Activated naive CD4-positive, alpha-beta T cell treated with anti-CD3 and anti-CD28 coated beads, Interleukin-2, amount 50 U/mL, for 24 hours (primary cell): ENCODE data around the gene COL9A1.

Source experiments
- H3K27ac Mint-ChIP-seq: one replicate; pipeline ENCODE4 v1.8.0; 2021; ENCODE audit warnings: mild to moderate bottlenecking, mixed read lengths
- H3K27me3 Mint-ChIP-seq: one replicate; pipeline ENCODE4 v1.8.0; 2021; ENCODE audit warnings: mixed read lengths
- H3K36me3 Mint-ChIP-seq: one replicate; pipeline ENCODE4 v1.8.0; 2021; ENCODE audit warnings: mixed read lengths
- H3K4me1 Mint-ChIP-seq: one replicate; pipeline ENCODE4 v1.8.0; 2021; ENCODE audit warnings: mixed read lengths
- H3K4me3 Mint-ChIP-seq: one replicate; pipeline ENCODE4 v1.8.0; 2021; ENCODE audit warnings: mild to moderate bottlenecking, mixed read lengths
- H3K9me3 Mint-ChIP-seq: one replicate; pipeline ENCODE4 v1.8.0; 2021; ENCODE audit warnings: mixed read lengths

The COL9A1 gene

DNA sequence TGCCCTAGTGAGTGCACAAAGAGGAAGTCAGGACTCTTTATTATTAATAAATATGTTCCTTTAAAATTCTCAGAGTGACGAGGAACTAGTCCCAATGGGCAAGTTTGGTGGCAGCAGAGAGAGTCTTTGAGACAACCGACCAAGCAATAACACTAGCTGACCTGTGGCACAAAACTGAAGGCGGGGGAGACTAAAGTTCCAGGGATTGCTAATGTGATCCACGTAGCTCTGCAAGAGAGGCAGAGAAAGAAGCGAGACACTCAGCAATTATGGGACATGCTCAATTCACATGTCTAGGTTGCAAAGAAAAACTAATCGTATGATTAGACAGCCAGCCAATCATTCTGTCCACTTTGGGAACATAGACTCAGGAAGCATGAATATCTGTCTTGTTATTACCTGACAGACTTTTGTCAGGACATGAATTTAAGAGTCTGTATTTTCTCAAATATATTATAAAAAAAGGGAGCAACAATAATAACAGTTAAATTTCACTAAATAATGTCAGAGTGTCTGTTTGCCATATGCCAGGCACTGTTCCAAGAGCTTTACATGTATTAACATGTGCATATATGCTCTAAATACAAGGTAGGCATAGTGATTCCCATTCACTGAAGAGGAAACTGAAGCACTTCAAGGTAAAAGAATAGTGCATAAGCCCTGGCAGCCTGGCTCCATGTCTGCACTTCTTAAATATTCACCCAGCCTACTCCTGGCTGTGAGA, 81.0 kb downstream of the COL9A1 start:
- Mint-ChIP-seq H3K4me3 (no peak overlapping the region), H3K27me3 (peaks cover 8% of the 10 kb centered on the region), H3K4me1 (no peaks in the 10 kb centered on the region), H3K36me3 (no peaks in the 10 kb centered on the region), H3K27ac (no peak overlapping the region), H3K9me3 (no peaks in the 10 kb centered on the region)

DNA sequence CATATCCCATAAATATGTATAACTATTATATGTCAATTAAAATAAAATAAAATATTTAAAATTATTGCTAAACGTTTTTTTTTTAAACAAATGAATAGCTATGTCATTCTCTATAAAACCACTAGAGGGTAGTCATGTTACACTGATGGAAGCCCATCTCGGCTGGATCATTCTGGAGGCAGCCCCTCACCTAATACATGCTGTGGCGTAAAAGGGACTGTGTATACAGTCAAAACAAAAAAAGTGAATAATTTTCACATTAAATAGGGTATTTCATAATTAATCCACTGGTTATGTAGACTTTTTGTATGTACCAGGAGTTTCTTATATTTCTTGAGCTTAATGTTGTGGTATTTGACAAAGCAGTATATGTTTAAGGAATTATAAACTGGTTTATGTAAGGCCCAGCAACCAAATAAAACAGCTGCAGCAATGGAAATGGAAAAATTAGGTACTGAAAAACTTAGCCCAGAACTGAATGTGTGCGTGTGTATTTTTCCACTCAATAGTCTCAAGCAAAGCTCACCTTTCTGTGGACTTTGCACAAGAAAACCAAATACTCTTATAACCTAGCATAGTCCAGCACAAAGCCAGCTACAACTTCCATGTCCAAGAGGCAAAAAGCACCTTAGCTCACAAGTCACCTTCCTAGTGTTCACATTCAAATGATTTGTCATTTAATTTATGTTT, 81.7 kb downstream of the COL9A1 start:
- Mint-ChIP-seq H3K27me3 (peaks cover 8% of the 10 kb centered on the region), H3K9me3 (no peaks in the 10 kb centered on the region), H3K4me1 (no peaks in the 10 kb centered on the region), H3K27ac (no peak overlapping the region), H3K4me3 (no peak overlapping the region), H3K36me3 (no peaks in the 10 kb centered on the region)

DNA sequence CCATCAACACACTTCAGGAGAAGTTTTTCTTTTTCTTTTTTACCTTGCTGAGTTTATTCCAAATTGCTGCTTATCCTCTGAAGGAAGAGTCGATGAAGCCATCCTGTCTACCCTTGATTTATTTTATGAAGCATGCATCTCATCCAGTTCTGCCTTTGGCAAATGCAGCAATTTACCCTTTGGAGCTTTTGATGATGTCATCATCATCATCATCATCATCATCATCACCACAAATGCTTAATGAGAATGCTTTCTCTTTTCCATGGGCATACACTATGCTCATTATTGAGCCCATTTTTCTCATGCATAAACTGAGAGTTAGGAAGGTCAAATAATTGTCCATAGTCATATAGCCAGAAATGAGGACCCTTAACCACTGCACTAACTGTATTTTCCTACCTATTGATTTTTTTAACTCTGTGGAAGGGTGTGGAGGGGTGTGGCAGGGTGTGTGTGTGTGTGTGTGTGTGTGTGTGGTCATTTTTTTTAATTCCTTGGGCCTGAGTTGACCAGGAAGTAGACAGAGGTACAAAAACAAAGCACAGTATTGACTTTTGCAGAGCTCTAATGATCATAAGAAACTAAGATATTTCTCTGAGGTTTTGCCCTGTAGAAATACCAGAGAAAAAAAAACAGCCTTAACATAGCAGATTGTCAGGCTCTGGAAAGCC, 82.8 kb downstream of the COL9A1 start:
- H3K4me3 Mint-ChIP-seq: no peak overlapping the region
- H3K9me3 Mint-ChIP-seq: no peaks in the 10 kb centered on the region
- H3K27me3 Mint-ChIP-seq: peaks cover 8% of the 10 kb centered on the region
- H3K4me1 Mint-ChIP-seq: no peaks in the 10 kb centered on the region
- H3K27ac Mint-ChIP-seq: no peak overlapping the region
- no peaks in the 10 kb centered on the region for H3K36me3 Mint-ChIP-seq

DNA sequence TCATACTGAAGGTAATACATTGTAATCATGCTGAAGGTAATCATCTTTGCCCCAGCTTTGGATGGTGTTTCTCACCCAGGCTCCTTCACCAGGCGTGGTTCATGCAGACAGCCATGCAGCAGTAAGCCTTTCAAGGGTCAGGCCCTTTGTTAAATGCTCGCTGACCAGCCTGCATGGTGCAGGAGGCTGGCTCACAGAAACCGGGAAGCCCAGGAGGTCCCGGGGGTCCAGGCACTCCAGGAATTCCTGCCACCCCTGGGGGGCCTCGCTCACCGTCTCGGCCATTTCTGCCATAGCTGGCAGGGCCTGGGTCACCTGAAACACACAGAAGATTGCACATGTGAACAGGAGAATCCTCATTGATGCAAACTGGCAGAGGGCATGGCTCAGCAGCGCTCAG, 86.1 kb downstream of the COL9A1 start:
- H3K27ac Mint-ChIP-seq: no peak overlapping the region

DNA sequence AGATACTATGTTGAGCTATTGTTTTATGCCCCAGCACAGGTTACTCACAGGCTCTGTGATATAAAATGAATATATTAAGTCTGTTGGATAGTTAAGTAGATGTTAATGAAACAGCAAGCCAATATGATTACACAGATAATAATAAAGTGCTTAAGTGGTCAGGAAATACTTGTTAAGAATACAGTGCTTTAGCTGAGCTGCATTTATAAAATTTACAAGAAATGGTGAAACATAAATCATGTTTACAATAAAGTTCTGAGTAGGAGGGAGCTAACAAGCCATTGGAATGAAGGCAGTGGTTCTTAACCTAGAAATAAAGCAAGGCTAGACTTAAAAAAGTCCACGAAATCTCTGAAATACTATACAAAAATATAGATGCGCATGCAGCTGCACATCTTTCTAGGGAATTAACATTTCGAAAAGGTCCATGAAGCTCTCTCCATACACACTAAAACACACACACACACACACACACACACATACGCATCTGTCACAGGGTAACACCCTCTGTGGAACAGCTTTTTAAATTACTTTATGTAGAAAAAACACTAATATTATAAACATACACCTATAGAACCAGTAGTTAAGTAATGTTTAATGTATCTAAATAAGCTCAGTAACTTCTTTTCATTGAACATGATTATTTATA, 87.3 kb downstream of the COL9A1 start:
- Mint-ChIP-seq H3K27me3 (peaks cover 6% of the 10 kb centered on the region), H3K9me3 (no peaks in the 10 kb centered on the region), H3K4me3 (no peak overlapping the region), H3K27ac (no peak overlapping the region), H3K36me3 (no peaks in the 10 kb centered on the region), H3K4me1 (no peaks in the 10 kb centered on the region)

More for the DNA sequence above, 86.1 kb downstream of the COL9A1 start:
- H3K4me3 Mint-ChIP-seq: no peak overlapping the region
- H3K36me3 Mint-ChIP-seq: no peaks in the 10 kb centered on the region
- H3K27me3 Mint-ChIP-seq: peaks cover 8% of the 10 kb centered on the region
- H3K9me3 Mint-ChIP-seq: no peaks in the 10 kb centered on the region
- H3K4me1 Mint-ChIP-seq: no peaks in the 10 kb centered on the region

DNA sequence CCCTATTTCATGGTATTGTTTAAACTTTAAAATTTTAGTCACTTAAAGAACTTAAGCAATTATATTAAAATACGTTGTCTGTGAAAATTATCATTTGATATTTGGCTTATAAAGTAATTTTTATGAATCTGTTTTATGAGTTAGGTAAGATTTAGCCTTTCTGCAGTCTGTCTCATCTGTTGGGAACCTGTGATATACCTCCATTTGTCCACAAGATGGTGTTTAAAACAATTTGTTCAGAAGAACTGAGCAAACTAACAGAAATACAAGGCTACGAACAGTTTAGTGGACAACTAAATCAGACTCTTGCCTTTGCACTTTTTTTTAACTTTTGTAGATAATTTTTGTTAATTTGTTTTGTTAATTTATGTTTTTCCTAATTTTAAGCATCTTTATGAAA, 92.4 kb downstream of the COL9A1 start:
- Mint-ChIP-seq H3K36me3 (no peaks in the 10 kb centered on the region), H3K27ac (no peak overlapping the region), H3K4me3 (no peak overlapping the region), H3K9me3 (no peaks in the 10 kb centered on the region), H3K27me3 (peaks cover 2% of the 10 kb centered on the region), H3K4me1 (no peaks in the 10 kb centered on the region)

DNA sequence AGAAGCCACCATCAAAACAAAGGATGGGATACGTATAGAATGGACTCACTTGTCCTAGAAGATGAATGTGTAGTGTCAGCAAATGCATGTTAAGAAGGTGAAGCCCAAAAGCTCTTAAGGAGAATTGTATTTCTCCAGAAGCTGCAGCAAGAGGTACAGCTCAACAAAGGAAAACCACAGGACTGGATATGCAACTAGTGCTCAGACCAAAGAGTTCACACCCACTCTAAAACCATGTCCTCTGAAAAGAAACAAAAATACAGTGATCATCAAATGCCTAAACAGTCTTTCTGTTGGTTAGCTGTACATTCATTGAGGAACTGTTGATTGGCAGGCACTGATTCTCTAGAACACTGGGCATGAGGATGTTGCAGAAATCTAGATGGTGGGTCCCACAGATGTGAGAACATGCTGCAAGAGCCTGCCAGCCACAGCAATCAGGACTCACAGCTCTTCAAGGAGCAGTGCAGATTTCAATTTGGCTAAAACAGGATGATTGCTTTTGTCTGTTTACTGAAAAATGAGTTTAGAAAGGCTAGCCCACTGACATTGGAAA, 94.6 kb downstream of the COL9A1 start:
- H3K27me3 Mint-ChIP-seq: peaks cover 5% of the 10 kb centered on the region
- H3K4me1 Mint-ChIP-seq: no peaks in the 10 kb centered on the region
- no peak overlapping the region for H3K4me3 Mint-ChIP-seq

DNA sequence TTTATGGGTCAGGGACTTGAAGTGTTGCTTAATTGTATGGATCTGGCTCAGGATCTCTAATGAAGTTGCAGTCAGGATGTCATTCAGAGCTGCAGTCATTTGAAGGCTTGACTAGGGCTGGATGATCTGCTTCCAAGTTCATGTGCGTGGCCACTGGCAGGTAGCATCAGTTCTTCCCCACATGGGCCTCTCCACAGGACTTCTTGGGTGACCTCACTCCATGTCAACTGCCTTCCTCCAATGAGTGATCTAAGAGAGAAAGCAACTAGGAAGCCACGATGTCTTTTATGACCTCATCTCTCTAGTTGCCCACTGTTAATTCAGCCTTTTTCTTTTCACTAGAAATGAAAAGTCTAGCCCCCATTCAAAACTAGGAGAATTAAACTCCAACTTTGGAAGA, 104.1 kb downstream of the COL9A1 start:
- Mint-ChIP-seq H3K27me3 (peaks cover 5% of the 10 kb centered on the region), H3K4me3 (no peak overlapping the region), H3K4me1 (no peaks in the 10 kb centered on the region), H3K9me3 (no peaks in the 10 kb centered on the region), H3K27ac (no peak overlapping the region), H3K36me3 (no peaks in the 10 kb centered on the region)

More for the DNA sequence above, 94.6 kb downstream of the COL9A1 start:
- no peaks in the 10 kb centered on the region for H3K9me3 Mint-ChIP-seq
- H3K36me3 Mint-ChIP-seq: no peaks in the 10 kb centered on the region
- H3K27ac Mint-ChIP-seq: no peak overlapping the region

DNA sequence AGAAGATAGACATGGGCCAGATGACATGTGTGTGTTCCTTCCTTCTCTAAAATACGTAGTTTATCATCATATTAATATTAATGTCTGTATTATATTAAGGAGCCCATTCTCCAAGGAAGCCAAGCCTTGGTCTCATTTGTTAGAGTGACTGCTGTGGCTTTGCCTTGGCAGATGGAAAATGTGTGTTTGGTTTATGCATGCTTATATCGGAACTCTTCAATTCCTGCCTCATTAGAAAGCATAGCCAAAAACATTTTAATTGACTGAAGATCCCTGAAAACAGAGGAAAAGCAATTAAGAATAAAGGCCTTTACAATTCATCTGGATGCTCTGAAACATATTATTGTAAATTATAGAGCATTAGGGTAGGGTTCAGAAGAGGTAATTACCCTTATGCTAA, 106.4 kb downstream of the COL9A1 start:
- H3K4me1 Mint-ChIP-seq: no peaks in the 10 kb centered on the region
- H3K36me3 Mint-ChIP-seq: no peaks in the 10 kb centered on the region
- no peak overlapping the region for H3K4me3 Mint-ChIP-seq
- H3K27me3 Mint-ChIP-seq: peaks cover 7% of the 10 kb centered on the region
- no peaks in the 10 kb centered on the region for H3K9me3 Mint-ChIP-seq
- H3K27ac Mint-ChIP-seq: no peak overlapping the region

DNA sequence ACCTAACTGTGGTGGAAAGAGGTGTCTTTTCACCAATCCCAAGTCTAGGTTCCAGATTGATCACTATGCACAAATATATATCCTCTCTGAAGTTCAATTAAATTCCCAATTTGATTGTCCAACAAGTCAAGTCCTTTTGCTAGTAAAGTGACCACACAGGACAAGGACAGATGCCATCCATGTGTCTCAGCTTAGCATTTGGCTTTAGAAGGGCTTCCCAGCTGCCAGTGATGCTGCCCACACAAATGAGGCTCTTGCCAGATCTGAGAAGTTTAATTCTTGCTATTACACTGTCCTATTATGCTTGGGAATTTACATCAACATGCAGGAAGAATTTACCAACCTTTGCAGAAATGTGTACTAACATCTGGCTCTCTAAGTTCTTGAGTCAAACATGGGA, 108.5 kb downstream of the COL9A1 start:
- no peak overlapping the region for H3K4me3 Mint-ChIP-seq
- H3K27ac Mint-ChIP-seq: no peak overlapping the region
- no peaks in the 10 kb centered on the region for H3K9me3 Mint-ChIP-seq
- H3K27me3 Mint-ChIP-seq: peaks cover 7% of the 10 kb centered on the region
- H3K36me3 Mint-ChIP-seq: no peaks in the 10 kb centered on the region
- no peaks in the 10 kb centered on the region for H3K4me1 Mint-ChIP-seq

DNA sequence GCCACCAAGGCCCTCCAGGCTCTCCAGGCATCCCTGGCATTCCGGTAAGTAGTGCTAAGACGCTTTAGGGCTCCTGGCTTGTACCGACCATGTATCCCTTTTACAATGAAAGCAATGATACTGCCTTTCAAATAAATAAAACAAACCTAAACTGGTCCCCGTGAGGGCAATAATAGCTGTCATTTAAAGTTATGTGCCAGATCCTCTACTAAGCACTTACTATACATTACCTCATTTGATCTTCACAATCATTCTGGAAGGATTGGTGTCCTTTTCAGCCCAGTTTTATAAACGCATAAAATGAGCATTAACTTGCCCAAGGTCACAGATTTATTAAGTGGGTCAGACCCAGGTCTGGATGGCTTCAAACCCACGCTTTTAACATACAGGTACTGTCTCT, 114.7 kb downstream of the COL9A1 start:
- no peaks in the 10 kb centered on the region for H3K27me3 Mint-ChIP-seq
- no peaks in the 10 kb centered on the region for H3K9me3 Mint-ChIP-seq
- no peaks in the 10 kb centered on the region for H3K36me3 Mint-ChIP-seq
- H3K4me1 Mint-ChIP-seq: no peaks in the 10 kb centered on the region
- H3K4me3 Mint-ChIP-seq: no peak overlapping the region
- H3K27ac Mint-ChIP-seq: no peak overlapping the region

DNA sequence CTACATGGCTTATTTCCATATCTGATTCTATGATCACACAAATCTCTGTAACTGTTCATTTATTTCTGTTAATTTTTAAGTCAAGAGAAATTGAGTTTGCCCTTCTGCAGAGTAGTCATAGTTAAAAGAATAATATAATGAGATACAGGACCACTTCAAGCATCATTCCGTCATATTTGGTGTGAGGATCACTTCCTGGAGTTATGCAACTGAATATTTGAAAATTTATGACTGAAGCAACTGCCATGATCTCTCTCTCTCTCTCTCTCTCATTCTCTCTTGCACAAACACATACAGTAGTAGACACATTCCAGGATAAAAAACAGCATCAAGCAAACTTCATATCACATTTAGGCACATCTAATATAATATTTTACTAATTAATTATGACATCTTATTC, 116.4 kb downstream of the COL9A1 start:
- no peaks in the 10 kb centered on the region for H3K9me3 Mint-ChIP-seq
- no peaks in the 10 kb centered on the region for H3K36me3 Mint-ChIP-seq
- H3K27me3 Mint-ChIP-seq: no peaks in the 10 kb centered on the region
- H3K4me1 Mint-ChIP-seq: no peaks in the 10 kb centered on the region
- H3K4me3 Mint-ChIP-seq: no peak overlapping the region
- H3K27ac Mint-ChIP-seq: no peak overlapping the region

DNA sequence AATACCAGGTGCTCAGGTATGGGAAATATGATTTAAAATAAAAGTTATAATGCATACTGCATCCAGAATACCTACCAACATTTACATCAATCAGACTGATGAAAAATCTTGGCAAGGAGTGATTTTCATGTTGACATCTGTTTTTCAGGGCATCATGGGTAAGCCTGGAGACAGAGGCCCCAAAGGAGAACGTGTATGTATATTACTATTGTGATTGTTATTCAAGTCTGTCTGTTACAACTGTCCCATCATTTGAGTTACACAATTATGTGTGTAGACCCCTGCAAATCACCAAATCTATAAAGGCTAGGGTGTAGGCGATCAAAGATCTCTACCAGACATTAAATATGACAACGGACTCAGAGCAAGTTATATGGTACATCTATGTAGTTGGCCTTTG, 118.2 kb downstream of the COL9A1 start:
- no peaks in the 10 kb centered on the region for H3K36me3 Mint-ChIP-seq
- H3K4me3 Mint-ChIP-seq: no peak overlapping the region
- no peaks in the 10 kb centered on the region for H3K27me3 Mint-ChIP-seq
- no peaks in the 10 kb centered on the region for H3K9me3 Mint-ChIP-seq
- H3K27ac Mint-ChIP-seq: no peak overlapping the region
- no peaks in the 10 kb centered on the region for H3K4me1 Mint-ChIP-seq

DNA sequence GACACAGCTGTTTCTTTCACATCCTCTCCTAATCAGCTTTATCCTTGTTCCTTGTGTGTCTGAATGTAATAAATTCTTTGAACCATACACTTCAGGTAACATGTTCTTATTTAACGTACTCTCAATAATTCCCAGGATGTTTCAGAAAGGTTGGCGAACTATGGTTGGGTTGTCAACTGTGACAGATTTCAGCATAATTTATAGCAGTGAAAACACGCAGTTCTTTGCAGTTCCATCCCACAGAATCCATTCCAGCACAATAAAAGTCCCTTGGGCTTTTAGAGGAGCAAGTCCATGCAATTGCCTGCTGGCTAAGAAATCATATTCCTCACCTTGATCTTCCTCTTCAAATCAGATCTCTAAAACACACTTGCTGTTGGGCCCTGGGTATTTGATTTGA, 119.3 kb downstream of the COL9A1 start:
- Mint-ChIP-seq H3K27ac (no peak overlapping the region), H3K4me3 (no peak overlapping the region), H3K4me1 (no peaks in the 10 kb centered on the region), H3K9me3 (no peaks in the 10 kb centered on the region), H3K27me3 (no peaks in the 10 kb centered on the region), H3K36me3 (no peaks in the 10 kb centered on the region)

DNA sequence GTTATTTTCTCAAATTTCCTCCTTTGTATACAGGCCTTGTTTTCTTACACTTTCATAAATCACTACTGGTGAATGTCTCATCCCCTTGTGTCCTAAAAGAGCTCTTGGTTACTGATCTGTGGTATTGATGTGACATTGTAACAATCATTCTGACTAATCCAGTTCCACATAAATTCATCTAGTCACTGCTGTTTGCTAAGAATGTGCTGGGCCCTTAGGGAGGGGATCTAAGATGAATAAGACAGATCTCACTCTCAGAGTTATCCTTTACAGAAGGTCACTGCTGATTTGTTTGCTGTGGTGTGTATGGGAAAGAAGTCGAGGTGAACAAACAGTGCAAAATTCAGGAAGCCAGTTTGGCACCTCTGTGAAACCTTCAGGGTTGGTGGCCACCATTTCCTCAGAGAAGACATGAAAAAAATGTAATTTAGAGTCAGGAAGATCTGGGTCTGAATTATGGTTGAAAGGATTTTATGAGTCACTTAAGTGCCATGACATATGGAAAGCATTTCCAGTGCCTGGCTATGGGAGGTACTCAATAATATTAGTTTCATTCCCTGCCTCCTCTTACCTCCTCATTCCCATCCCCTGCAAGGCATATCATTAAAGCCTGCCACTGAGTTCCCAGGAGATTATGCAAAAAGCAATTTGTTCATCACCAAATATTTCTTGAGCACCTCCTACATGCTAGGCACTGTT, 121.8 kb downstream of the COL9A1 start:
- H3K9me3 Mint-ChIP-seq: no peaks in the 10 kb centered on the region
- no peaks in the 10 kb centered on the region for H3K36me3 Mint-ChIP-seq
- H3K27me3 Mint-ChIP-seq: no peaks in the 10 kb centered on the region

More for the DNA sequence above, 121.8 kb downstream of the COL9A1 start:
- Mint-ChIP-seq H3K4me1 (no peaks in the 10 kb centered on the region), H3K27ac (no peak overlapping the region), H3K4me3 (no peak overlapping the region)
